Endometrial microvascular endothelial cells (primary cell): ENCODE data around the gene SLC9A3. TPM values are rescaled to one million over a fixed set of nuclear protein-coding genes. Genes with fewer than 3 reads are reported as not detected.

Source experiments
- in situ Hi-C: cut with HindIII; loops from 2 replicates; pipeline ENCODE4 v1.10.0; 2017; ENCODE audit warnings: low sequenced_read_pairs, low pct_unique_long_range_greater_than_20kb; ENCODE audit errors: inconsistent ontology term
- total RNA-seq: library from RNA; depleted of rRNA; stranded (reverse); fragments of >200 nt; gene quantifications from one replicate; pipeline ENCODE4 v1.2.3, GENCODE V29; 2015; ENCODE audit errors: inconsistent ontology term

SLC9A3 gene
- total RNA-seq, 1 donor from 2014 or later: 2.0 TPM

GRCh38 chr5:530001-530955, 6.0 kb upstream of the SLC9A3 start:
- in situ Hi-C loops: no loop called here

- in situ Hi-C loops: no loop called here
These were observed 4.6 kb upstream of the SLC9A3 start for GRCh38 chr5:528629-529511.

GRCh38 chr5:527646-528628, 3.7 kb upstream of the SLC9A3 start:
- in situ Hi-C loops: no loop called here

GRCh38 chr5:526456-527088, 2.3 kb upstream of the SLC9A3 start:
- in situ Hi-C loops: no loop called here

- in situ Hi-C loops: no loop called here
These were observed 1.7 kb upstream of the SLC9A3 start for GRCh38 chr5:525916-526315.

GRCh38 chr5:524973-525761, 918 bp upstream of the SLC9A3 start:
- in situ Hi-C loops: no loop called here

- in situ Hi-C loops: no loop called here
These were observed 617 bp downstream of the SLC9A3 start for GRCh38 chr5:523441-524222.

GRCh38 chr5:522899-523440, 1.3 kb downstream of the SLC9A3 start:
- in situ Hi-C loops: no loop called here

GRCh38 chr5:522116-522515, 2.1 kb downstream of the SLC9A3 start:
- in situ Hi-C loops: no loop called here

- in situ Hi-C loops: no loop called here
These were observed 2.6 kb downstream of the SLC9A3 start for GRCh38 chr5:521680-522079.

- in situ Hi-C loops: no loop called here
These were observed 3.4 kb downstream of the SLC9A3 start for GRCh38 chr5:520850-521226.

- in situ Hi-C loops: no loop called here
These were observed 3.9 kb downstream of the SLC9A3 start for GRCh38 chr5:520196-520849.

GRCh38 chr5:518721-519120, 5.5 kb downstream of the SLC9A3 start:
- in situ Hi-C loops: no loop called here

GRCh38 chr5:517535-518100, 6.6 kb downstream of the SLC9A3 start:
- in situ Hi-C loops: no loop called here

- in situ Hi-C loops: no loop called here
These were observed 7.3 kb downstream of the SLC9A3 start for GRCh38 chr5:516980-517379.
